Measurements from ENCODE around the gene LRRC27.

LRRC27 gene

DNA sequence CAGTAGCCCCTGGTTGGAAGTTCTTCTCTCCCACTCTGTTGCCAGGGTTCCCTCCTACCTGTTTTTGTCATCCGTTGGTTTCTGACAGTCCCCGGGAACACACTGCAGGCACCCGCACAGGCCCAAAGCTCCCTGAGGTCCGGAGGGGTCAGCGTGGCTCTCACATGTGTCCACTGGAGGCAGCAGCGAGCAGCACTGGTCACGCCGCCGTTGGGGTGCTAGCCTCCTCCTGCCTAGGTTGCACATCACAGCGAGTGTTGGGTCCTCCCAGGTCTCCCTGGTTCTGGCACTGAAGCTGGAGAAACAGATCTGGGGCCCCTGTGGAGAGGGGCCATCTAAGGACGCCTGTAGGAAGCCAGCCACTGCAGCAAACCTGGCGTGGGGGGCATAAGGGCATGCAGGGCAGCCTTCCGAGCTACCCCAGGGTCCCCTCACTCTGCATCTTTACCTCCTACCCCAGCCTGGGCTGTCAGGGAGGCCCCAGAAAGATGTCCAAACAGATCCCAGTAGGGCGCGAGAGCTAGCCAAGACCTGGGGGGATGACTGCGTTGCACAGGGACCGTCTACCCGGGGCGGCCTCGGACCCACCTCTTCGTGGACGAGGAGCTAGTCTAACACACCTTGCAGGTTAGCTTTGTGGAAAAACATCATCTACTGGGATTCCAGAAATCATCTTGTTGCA, 28.9 kb downstream of the LRRC27 start:
- no peak for DNase-seq

DNA sequence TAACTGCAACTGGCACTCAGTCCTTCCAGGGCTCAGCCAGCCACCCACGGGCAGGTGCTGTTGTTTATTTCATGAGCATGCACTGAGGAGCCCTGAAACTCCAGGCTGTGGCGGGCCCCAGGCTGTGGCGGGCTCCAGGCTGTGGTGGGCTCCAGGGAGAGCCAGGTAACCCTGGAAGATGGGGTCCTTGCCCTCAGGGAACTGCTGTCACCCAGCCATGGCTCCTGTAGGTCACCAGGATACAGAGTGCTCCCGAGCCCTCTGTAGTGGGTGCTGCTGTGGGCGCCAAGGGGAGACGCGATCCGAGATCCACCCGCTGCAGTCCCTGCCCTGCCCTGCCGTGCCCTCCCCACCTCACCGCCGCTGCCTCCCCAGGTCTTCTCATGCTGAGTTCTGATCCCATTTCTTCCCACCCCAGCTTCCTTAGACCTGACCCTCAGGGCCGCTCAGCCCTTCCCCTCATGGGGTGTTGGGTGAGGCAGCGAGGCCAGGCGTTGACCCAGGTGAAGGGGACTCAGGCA, 29.6 kb downstream of the LRRC27 start:
- DNase-seq, result no peak

DNA sequence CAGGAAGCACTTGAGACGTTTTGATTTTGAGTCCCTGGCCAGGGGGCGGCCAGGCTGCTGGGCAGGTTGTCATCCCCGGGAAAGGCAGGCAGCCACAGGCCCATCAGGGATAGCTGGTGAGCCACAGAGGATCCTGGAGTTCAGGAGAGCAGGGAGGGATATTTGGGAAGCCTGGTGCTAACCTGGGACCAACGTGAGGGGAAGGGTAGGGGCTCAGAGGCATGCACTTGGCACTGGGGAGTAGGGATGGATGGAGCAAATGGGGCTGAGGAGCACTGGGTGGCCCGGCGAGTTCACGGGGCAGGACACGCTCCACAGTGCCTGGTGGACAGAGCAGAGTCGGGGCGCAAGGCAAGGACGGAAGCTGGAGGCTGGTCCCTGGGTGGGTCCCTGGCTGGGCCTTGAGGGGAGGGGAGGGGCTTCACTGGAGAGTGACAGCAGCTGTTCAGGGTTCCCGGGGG, 30.2 kb downstream of the LRRC27 start:
- no peak for DNase-seq

DNA sequence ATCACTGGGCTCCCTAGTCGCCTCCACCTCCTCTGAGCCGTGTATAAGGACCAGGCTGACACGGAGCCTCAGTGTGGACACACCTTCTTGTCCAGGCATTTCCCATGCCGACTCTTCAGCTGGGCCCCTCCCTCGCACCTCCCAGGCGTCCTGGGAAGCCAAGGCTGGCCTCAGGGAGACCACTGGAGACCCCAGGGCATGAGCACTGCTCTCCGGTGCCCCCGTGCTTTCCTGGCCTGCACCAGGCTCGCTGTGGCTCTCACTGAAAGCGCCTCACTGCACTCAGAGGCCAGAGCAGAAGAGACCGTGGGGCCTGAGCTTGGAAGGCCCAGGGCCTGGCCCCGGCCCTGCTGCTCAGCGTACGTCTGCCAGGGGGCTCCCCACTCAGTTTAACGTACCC, 31.4 kb downstream of the LRRC27 start:
- DNase-seq, result no peak

- DNase-seq, result no peak
Measured at GRCh38 chr10:132363921-132364593, 32.1 kb downstream of the LRRC27 start.

GRCh38 chr10:132364594-132364970, 32.6 kb downstream of the LRRC27 start:
- DNase-seq, result no peak

- DNase-seq, result no peak
Measured at GRCh38 chr10:132365102-132365501, 33.1 kb downstream of the LRRC27 start.

- no peak for DNase-seq
Measured at GRCh38 chr10:132366006-132366405, 34.0 kb downstream of the LRRC27 start.

DNA sequence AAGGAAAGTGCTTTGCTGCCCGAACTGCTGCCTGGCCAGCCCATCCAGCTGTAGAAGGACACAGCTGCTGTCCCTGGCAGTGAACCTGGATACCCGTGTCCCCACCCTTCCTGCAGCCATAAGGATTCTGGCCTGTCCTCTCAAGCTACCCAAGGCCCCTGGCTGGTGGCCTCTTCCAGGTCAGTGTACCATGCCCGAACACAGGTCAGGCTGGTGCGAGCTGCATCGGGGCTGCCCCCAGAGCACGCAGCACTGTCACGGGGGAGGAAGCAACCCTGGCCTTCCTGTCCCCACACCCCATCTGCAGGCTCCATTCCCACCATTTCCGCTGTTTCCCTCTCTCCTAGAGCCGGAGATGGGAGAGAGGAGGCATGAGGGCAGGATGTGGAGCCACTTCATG, 34.5 kb downstream of the LRRC27 start:
- DNase-seq, result no peak

DNA sequence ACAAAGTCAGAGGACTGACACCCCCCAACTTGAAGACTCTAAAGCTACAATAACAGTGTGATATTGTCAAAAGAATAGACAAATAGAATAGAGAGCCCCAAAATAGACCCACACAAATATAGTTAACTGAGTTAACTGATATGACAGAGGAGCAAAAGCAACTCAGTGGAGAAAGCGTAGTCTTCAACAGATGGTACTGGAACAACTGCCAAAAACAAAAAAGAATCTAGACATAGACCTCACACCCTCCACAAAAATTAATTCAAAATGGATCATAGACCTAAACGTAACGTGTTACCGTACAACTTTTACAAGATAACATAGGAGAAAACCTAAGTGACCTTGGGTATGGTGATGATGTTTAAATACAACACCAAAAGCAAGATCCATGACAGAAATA, 36.4 kb downstream of the LRRC27 start:
- no peak for DNase-seq

DNA sequence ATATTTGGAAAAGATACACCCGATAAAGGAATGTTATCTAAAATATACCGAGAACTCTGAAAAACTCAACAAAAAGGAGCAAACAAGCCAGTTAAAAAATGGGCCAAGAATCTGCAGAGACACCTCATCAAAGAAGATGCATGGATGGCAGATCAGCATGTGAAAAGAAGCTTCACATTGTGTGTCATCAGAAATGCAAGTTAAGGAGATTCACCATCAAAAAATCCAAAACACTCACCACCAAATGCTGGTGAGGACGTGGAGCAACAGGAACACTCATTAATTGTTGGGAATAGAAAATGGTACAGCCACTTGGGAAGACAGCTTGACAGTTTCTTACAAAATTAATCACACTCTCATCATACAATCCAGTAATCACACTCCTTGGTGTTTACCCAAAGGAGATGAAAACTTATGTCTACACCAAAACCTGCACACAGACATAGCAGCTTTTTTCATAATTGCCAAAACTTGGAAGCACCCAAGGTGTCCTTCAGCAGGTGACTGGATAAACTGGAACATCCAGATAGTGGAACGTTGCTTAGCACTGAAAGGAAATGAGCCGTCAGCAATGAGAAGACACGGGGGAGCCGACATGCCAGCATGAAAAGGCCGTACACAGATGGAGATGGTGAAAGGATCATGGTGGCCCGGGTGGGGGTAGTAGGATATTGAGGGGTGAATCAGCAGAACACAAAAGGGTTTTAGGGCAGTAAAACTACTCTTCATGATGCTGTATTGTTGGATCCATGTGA, 37.1 kb downstream of the LRRC27 start:
- DNase-seq, result no peak

GRCh38 chr10:132369636-132370185, 37.7 kb downstream of the LRRC27 start:
- DNase-seq, result no peak

DNA sequence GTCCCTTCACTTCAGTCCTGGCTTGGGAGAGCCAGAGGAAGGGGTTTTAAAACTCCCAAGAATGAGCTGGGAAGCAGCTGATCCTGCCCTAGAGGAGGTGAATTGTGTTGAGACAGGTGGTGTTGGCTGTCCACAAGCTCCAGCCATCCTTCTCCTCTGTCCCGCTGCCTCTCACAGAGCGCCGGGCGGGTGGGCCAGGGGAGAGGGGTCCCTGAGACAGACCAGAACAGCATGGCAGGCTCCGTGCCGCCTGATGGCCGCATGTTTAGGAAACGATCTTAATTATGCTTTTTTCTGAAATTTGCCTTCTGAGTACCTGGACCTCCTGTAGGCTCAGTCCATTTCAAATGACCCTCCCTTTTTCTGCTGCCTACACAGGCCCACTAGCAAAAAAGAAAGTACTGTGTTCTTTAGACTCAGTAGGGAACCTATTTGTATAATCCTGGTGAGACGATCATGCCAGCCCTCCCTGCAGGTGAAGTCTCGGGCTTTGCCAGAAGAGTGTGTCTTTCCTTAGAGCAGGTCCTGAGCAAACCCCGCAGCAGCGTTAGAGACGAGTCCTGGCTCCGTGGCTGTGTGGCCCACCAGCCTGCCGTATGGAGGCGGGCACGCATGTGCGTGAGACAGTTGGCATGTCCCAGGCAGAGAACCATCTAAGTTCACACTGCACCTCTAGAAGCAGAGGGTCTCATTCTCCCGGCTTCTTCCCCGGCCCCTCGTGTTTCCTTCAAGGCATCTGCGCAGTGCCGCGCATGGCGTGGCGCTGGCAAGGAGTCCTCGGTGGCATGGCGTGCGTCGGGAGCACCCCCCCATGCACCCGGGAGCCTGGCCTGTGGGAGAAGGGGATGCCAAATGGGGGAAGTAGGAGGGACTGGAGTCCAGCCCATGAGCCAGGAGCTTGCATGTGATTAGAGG, 38.7 kb downstream of the LRRC27 start:
- DNase-seq, result no peak

DNA sequence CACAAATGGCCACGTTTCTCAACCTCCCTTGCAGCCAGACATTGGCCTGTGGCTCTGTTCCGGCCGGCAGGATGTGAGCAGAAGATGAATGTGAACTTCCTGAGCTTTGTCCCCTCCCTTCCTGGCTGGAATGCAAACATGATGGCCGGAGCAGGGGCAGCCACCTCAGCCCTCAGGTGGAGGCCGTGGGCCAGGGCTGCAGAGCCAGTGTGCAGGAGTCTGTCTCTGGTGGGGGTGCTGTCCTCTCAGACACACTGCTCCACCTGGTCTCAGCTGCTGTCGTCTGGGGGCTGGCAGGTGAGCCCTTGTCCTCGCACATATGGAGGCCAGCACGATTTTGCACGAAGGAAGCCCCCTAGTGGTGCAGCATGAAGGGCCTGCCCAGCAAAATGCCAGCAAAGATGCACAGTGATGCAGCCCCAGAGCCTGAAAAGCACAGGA, 39.7 kb downstream of the LRRC27 start:
- DNase-seq, result no peak

- DNase-seq, result no peak
Measured at GRCh38 chr10:132372516-132373095, 40.6 kb downstream of the LRRC27 start.

DNA sequence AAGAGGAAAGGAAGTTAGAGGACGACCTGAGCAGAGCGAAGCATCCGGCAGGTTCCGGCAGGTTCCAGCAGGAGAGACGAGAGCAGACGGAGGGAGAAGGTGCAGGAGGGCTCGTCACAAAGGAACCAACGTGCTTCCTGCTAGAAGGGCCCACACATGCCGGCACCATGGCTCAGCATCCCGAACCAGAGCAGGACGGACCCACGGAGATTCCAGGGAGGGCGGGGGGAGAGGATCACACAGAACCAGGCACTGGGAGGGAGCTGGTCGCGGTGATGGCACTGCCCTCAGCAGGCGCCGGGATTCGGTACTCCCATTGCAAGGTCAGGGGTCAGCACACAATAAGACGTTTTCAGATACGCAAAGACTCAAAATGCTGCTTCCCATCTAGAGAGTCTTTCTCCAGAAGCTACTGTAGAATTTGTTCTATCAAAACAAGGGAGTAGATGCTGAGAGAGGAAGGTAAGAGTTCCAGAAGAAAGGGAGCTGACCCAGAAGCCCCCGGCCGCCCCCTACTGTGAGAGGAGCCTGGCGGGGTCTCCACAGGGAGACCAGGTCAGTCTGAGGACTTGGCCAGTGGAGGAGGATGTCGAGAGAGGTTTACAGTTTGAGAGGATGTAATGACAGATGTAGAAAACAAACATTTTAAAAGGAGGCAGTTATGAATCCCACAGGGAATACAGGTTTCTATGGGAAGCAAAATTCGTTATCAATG, 41.4 kb downstream of the LRRC27 start:
- no peak for DNase-seq

- no peak for DNase-seq
Measured at GRCh38 chr10:132374176-132374575, 42.2 kb downstream of the LRRC27 start.

- no peak for DNase-seq
Measured at GRCh38 chr10:132374612-132375011, 42.6 kb downstream of the LRRC27 start.

DNA sequence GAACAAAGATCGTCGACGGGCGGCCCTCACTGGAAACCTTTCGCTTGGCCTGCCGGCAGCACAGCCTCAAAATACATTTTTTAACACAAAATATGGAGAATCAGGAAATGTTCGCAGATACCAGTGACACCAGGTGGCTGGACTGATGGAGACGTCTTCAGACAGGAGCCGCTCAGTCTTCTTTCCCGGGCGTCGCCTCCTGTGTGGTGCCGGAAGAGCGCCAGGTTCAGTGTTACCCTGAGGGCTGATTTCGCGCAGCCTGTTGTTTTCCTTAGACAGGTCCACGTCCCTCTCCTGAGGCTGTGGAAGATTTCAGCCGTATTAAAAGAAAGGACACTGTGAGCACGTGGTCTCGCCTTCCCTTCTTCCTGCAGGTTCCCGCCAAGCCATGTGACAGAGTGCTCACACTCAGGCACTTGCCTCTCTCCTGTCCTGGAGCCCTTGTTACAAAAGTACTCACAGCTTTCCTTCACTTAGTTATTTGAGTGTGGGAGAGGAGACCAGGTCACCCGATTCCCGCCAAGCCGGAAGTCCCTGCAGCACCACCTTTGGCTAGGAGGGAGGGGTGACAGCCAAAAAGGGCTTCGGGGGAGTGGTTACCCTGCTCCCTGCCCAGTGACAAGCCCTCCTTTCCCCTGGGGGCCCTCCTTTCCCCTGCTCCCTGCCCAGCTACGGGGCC, 43.3 kb downstream of the LRRC27 start:
- no peak for DNase-seq

DNA sequence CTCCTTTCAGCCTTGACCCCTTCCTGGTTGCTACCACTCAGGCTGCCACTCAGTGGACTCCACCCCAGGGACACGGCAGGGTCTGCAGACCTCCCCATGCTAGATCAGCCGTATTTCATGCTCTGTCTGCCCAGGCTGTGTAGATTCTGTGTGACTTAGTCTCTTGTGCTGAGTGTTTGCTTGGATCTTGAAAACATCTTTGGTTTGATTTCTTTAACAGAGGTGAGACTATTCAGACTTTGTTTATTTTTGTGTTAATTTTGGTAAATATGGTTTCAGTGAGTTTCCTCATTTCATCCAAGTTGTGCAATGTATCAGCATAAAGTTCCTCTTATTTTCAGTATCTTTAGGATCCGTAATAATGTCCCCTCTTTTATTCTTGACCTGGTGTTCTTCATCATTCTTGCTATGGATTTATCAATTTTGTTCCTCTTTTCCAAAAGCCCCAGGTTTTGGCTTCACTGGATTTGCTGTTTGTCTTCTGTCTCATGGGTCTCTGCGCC, 43.9 kb downstream of the LRRC27 start:
- DNase-seq, result no peak
